IMR-90 (cell line): ENCODE measurements around the gene ZFP92. TPM values are rescaled to one million over a fixed set of nuclear protein-coding genes. Genes with fewer than 3 reads are reported as not detected.

Experiments
- ATAC-seq: fragments of 200-7000 bp; cut with Tn5 transposase; 2 replicates; pipeline ENCODE4 v1.9.1; 2020; ENCODE audit warnings: low read depth, mild to moderate bottlenecking, moderate library complexity
- BruUV-seq: library from RNA; stranded (reverse); fragments of 400-500 nt; replicated peaks from 2 replicates; lab custom pipeline; 2021; lab: Mats Ljungman, UMichigan
- CTCF ChIA-PET: fragments of 300-600 bp; formaldehyde crosslinking; extraction: SDS; loops from one replicate; lab custom pipeline; 2021; ENCODE audit warnings: antibody characterized with exemption; lab: Yijun Ruan, JAX
- POLR2A ChIA-PET: fragments of 300-600 bp; sonication (Branson Sonifier 250); formaldehyde crosslinking; loops from one replicate; lab custom pipeline; 2022; ENCODE audit warnings: antibody characterized with exemption; ENCODE audit not compliant: unreplicated experiment; lab: Charles Lee
- DNase-seq: peaks from one replicate; pipeline ENCODE4 v3.0.0; 2013
- H2AFZ ChIP-seq: replicated peaks from 2 replicates; pipeline ENCODE3; 2013; ENCODE audit warnings: low read length, mild to moderate bottlenecking; ENCODE audit not compliant: poor library complexity
- H2AK5ac ChIP-seq: 2 replicates; pipeline ENCODE4 v1.6.1; 2013; ENCODE audit warnings: low read depth, low read length, inconsistent platforms
- H2AK9ac ChIP-seq: replicated peaks from 2 replicates; pipeline ENCODE3; 2013; ENCODE audit warnings: mild to moderate bottlenecking, low read depth, low read length, moderate library complexity; ENCODE audit not compliant: poor library complexity
- H2BK120ac ChIP-seq: 2 replicates; pipeline ENCODE4 v1.6.1; 2013; ENCODE audit warnings: low read depth, low read length, inconsistent platforms
- H2BK15ac ChIP-seq: 3 replicates; pipeline ENCODE4 v1.6.1; 2013; ENCODE audit warnings: low read depth, low read length, inconsistent platforms
- H2BK20ac ChIP-seq: 2 replicates; pipeline ENCODE4 v1.6.1; 2013; ENCODE audit warnings: low read depth, mild to moderate bottlenecking, inconsistent platforms, low read length, moderate library complexity
- H2BK5ac ChIP-seq: 2 replicates; pipeline ENCODE4 v1.6.1; 2013; ENCODE audit warnings: mild to moderate bottlenecking, low read depth, low read length, inconsistent platforms; ENCODE audit not compliant: poor library complexity, severe bottlenecking
- H3K14ac ChIP-seq: replicated peaks from 2 replicates; pipeline ENCODE4 v1.6.1; 2013; ENCODE audit warnings: low read depth, low read length, inconsistent platforms
- H3K18ac ChIP-seq: 2 replicates; pipeline ENCODE4 v1.6.1; 2013; ENCODE audit warnings: low read depth, low read length, control low read depth
- H3K23ac ChIP-seq: 2 replicates; pipeline ENCODE4 v1.6.1; 2013; ENCODE audit warnings: low read depth, low read length, inconsistent platforms
- H3K27ac ChIP-seq: 2 replicates; pipeline ENCODE4 v1.5.1; 2013; ENCODE audit warnings: mild to moderate bottlenecking, control low read depth, low read length; ENCODE audit not compliant: insufficient read depth
- H3K27me3 ChIP-seq: 2 replicates; pipeline ENCODE4 v1.6.1; 2013; ENCODE audit warnings: low read length; ENCODE audit not compliant: control insufficient read depth, insufficient read depth
- H3K36me3 ChIP-seq: 2 replicates; pipeline ENCODE4 v1.6.1; 2013; ENCODE audit warnings: low read length, mixed read lengths; ENCODE audit not compliant: control insufficient read depth, insufficient read depth
- H3K4ac ChIP-seq: 2 replicates; pipeline ENCODE4 v1.6.1; 2013; ENCODE audit warnings: low read depth, low read length, inconsistent platforms
- H3K4me1 ChIP-seq: 2 replicates; pipeline ENCODE4 v1.6.1; 2013; ENCODE audit warnings: low read length, mixed read lengths; ENCODE audit not compliant: control insufficient read depth, insufficient read depth
- H3K4me2 ChIP-seq: 2 replicates; pipeline ENCODE4 v1.6.1; 2013; ENCODE audit warnings: low read depth, mild to moderate bottlenecking, control low read depth, low read length, moderate library complexity
- H3K4me3 ChIP-seq: 2 replicates; pipeline ENCODE4 v1.5.1; 2013; ENCODE audit warnings: low read depth, mild to moderate bottlenecking, control low read depth, low read length, moderate library complexity; ENCODE audit not compliant: insufficient read depth
- H3K56ac ChIP-seq: 2 replicates; pipeline ENCODE4 v1.6.1; 2013; ENCODE audit warnings: low read length, inconsistent platforms; ENCODE audit not compliant: insufficient read depth; ENCODE audit errors: extremely low read depth
- H3K79me1 ChIP-seq, 2 experiments: 2 replicates each; pipeline ENCODE4 v1.6.1; 2013; ENCODE audit warnings: low read length in 2 of 2, inconsistent platforms in 1 of 2, low read depth in 1 of 2
- H3K9ac ChIP-seq: 2 replicates; pipeline ENCODE4 v1.6.1; 2013; ENCODE audit warnings: low read depth, low read length, control low read depth
- H3K9me1 ChIP-seq: 2 replicates; pipeline ENCODE4 v1.6.1; 2013; ENCODE audit warnings: low read length, inconsistent platforms; ENCODE audit not compliant: insufficient read depth
- H3K9me3 ChIP-seq: 2 replicates; pipeline ENCODE4 v1.6.1; 2013; ENCODE audit warnings: low read length; ENCODE audit not compliant: control insufficient read depth, insufficient read depth
- H4K20me1 ChIP-seq: 2 replicates; pipeline ENCODE4 v1.6.1; 2013; ENCODE audit warnings: low read length, inconsistent platforms; ENCODE audit not compliant: insufficient read depth
- H4K5ac ChIP-seq: 2 replicates; pipeline ENCODE4 v1.6.1; 2013; ENCODE audit warnings: mild to moderate bottlenecking, low read depth, low read length, control low read depth
- H4K8ac ChIP-seq, 2 experiments: 2 replicates each; pipeline ENCODE4 v1.6.1; 2013; ENCODE audit warnings: low read depth in 2 of 2, low read length in 2 of 2, control low read depth in 1 of 2, inconsistent platforms in 1 of 2
- H4K91ac ChIP-seq: 2 replicates; pipeline ENCODE4 v1.6.1; 2013; ENCODE audit warnings: low read depth, low read length, inconsistent platforms; ENCODE audit not compliant: insufficient read depth
- BHLHE40 ChIP-seq: fragments of 150-350 bp; IDR thresholded peaks from 2 replicates; pipeline ENCODE4 v1.6.1; 2016; ENCODE audit warnings: mild to moderate bottlenecking, low read depth, low read length
- CHD1 ChIP-seq: IDR thresholded peaks from 2 replicates; pipeline ENCODE4 v1.6.1; 2012; ENCODE audit warnings: low read depth, low read length, improper control_type of control experiment
- MAZ ChIP-seq: IDR thresholded peaks from 2 replicates; pipeline ENCODE4 v1.6.1; 2012; ENCODE audit warnings: low read depth, mild to moderate bottlenecking, low read length, improper control_type of control experiment, moderate library complexity, borderline replicate concordance
- MXI1 ChIP-seq: IDR thresholded peaks from 2 replicates; pipeline ENCODE4 v1.6.1; 2012; ENCODE audit warnings: low read depth, mild to moderate bottlenecking, low read length, moderate library complexity, borderline replicate concordance
- NFE2L2 ChIP-seq: fragments of 150-350 bp; IDR thresholded peaks from 2 replicates; pipeline ENCODE4 v1.6.1; 2016; ENCODE audit warnings: low read depth, mild to moderate bottlenecking, low read length
- WGBS, 2 experiments: methylation state at CpG; one replicate each; pipeline versions ENCODE4 v1.1.5 to v1.1.7; 2013; ENCODE audit warnings: missing lambda C conversion rate in 2 of 2; ENCODE audit not compliant: insufficient read length in 1 of 2; ENCODE audit errors: extremely low coverage in 2 of 2; 5-methylcytosine and 5-hydroxymethylcytosine counted together
- dilution Hi-C: fragments of 300-500 bp; cut with HindIII; formaldehyde crosslinking; loops from one replicate; pipeline ENCODE4 v1.14.3; 2018; ENCODE audit warnings: low sequenced_read_pairs; ENCODE audit not compliant: unreplicated experiment
- in situ Hi-C: fragments of 300-500 bp; cut with MboI; formaldehyde crosslinking; loops from 3 replicates; pipeline ENCODE4 v1.14.3; 2019; ENCODE audit warnings: low sequenced_read_pairs, inconsistent platforms, mixed read lengths
- intact Hi-C: fragments of 100-400 bp; cut with micrococcal nuclease; formaldehyde crosslinking; loops from 2 replicates; pipeline ENCODE4 v1.10.0; 2022
- polyA plus RNA-seq, 3 experiments: library from polyadenylated mRNA; depleted of rRNA; stranded (reverse); fragments of >200 nt; gene quantifications; 2 replicates each; pipeline ENCODE4 v1.2.3, GENCODE V29; 2012; ENCODE audit warnings: low replicate concordance in 1 of 3
- total RNA-seq: library from RNA; depleted of rRNA; stranded (reverse); fragments of >200 nt; gene quantifications from 2 replicates; pipeline ENCODE4 v1.2.3, GENCODE V29; 2012
- TF ChIP-seq, protein P1 (sequence below): fragments of 150-350 bp; IDR thresholded peaks from 2 replicates; pipeline ENCODE4 v1.6.1; 2017; ENCODE audit warnings: mild to moderate bottlenecking, antibody characterized with exemption, low read length, low read depth
- TF ChIP-seq, protein P2 (sequence below): fragments of 150-350 bp; IDR thresholded peaks from 2 replicates; pipeline ENCODE4 v1.6.1; 2016; ENCODE audit warnings: low read depth, mild to moderate bottlenecking, low read length, moderate library complexity, borderline replicate concordance
- TF ChIP-seq, protein P3 (sequence below): conservative IDR thresholded peaks from 2 replicates; pipeline ENCODE4 v1.5.1; 2012; ENCODE audit warnings: mild to moderate bottlenecking, low read depth, low read length, improper control_type of control experiment

ZFP92 gene
- total and polyA plus RNA-seq, 2 of the 4 experiments (the other 2 are of a cell fraction) = under 0.01 to 0.03 TPM

DNA sequence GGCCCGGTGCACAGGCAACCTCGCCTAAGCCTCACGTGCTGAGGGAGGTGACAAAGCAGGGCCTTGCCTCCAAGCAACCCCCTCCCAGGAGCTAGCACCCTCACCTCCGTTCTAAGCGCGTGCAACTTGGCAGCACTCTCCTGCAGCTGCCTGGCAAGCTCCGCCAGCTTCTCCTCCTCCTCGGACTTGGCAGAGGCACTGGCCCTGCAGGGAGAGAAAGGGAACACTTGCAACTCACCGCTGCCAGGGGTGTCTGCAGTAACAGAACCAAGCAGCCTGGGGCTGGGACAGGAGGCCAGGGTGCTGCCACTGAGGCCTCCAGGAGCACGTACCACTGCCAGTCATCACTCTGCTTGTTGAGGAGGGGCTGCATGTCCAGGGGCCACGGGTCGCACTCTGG lies 44.9 kb downstream of the ZFP92 start:
- Histone ChIP-seq H3K9me1 (no peaks in the 10 kb centered on the region; the same call in 1 of the 2 replicates), H4K91ac (no peak overlapping the region), H3K79me1 (no peaks in the 10 kb centered on the region), H3K4me3 (no peak overlapping the region), H4K8ac (no peak overlapping the region), H2AK9ac (no peak overlapping the region), H3K4me2 (no peak overlapping the region), H2BK5ac (no peak overlapping the region), H3K9me3 (no peaks in the 10 kb centered on the region; the same call in 1 of the 2 replicates), H4K5ac (no peak overlapping the region), H3K9ac (no peak overlapping the region), H2AK5ac (no peak overlapping the region), H2AFZ (no peak overlapping the region), H3K56ac (no peak overlapping the region), H2BK15ac (no peak overlapping the region), H3K14ac (no peak overlapping the region), H3K27ac (no peak overlapping the region), H3K36me3 (0 out of 2 replicates have a peak, but pooled peaks cover 2% of the 10 kb centered on the region), H3K4me1 (no peaks in the 10 kb centered on the region; the same call in 1 of the 2 replicates), H3K27me3 (no peaks in the 10 kb centered on the region), H3K4ac (no peak overlapping the region), H2BK20ac (no peak overlapping the region), H3K23ac (no peak overlapping the region), H4K20me1 (no peaks in the 10 kb centered on the region), H2BK120ac (no peak overlapping the region), H3K18ac (no peak overlapping the region)
- no TSS peak for BruUV-seq
- ATAC-seq = no peak
- in situ Hi-C loops = loop anchor here (25.0 kb wide), 1 partner anchor 419 kb away; no protein-coding TSS in a partner anchor
- ChIA-PET POLR2A (no interaction called here), CTCF (no interaction called here)
- TF ChIP-seq MXI1 (no peak), CHD1 (no peak), BHLHE40 (no peak), NFE2L2 (no peak), MAZ (no peak)
- TF ChIP-seq, protein P1, sequence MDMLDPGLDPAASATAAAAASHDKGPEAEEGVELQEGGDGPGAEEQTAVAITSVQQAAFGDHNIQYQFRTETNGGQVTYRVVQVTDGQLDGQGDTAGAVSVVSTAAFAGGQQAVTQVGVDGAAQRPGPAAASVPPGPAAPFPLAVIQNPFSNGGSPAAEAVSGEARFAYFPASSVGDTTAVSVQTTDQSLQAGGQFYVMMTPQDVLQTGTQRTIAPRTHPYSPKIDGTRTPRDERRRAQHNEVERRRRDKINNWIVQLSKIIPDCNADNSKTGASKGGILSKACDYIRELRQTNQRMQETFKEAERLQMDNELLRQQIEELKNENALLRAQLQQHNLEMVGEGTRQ = no peak
- TF ChIP-seq, protein P2, sequence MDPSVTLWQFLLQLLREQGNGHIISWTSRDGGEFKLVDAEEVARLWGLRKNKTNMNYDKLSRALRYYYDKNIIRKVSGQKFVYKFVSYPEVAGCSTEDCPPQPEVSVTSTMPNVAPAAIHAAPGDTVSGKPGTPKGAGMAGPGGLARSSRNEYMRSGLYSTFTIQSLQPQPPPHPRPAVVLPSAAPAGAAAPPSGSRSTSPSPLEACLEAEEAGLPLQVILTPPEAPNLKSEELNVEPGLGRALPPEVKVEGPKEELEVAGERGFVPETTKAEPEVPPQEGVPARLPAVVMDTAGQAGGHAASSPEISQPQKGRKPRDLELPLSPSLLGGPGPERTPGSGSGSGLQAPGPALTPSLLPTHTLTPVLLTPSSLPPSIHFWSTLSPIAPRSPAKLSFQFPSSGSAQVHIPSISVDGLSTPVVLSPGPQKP = no peak
- TF ChIP-seq, protein P3, sequence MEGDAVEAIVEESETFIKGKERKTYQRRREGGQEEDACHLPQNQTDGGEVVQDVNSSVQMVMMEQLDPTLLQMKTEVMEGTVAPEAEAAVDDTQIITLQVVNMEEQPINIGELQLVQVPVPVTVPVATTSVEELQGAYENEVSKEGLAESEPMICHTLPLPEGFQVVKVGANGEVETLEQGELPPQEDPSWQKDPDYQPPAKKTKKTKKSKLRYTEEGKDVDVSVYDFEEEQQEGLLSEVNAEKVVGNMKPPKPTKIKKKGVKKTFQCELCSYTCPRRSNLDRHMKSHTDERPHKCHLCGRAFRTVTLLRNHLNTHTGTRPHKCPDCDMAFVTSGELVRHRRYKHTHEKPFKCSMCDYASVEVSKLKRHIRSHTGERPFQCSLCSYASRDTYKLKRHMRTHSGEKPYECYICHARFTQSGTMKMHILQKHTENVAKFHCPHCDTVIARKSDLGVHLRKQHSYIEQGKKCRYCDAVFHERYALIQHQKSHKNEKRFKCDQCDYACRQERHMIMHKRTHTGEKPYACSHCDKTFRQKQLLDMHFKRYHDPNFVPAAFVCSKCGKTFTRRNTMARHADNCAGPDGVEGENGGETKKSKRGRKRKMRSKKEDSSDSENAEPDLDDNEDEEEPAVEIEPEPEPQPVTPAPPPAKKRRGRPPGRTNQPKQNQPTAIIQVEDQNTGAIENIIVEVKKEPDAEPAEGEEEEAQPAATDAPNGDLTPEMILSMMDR = no peak
- intact Hi-C loops = no loop called here
- WGBS, 2 experiments = no CpG with 5 or more reads among the region's 12 CpGs
- dilution Hi-C loops = no loop called here
- no peak for DNase-seq
